ENCODE results near the gene DCAF5. TPM values are rescaled to one million over a fixed set of nuclear protein-coding genes. Genes with fewer than 3 reads are reported as not detected.

Gene DCAF5
- total and polyA plus RNA-seq, 4 experiments from 2014 or later = 54.4 to 75.7 (median 71.4) TPM

DNA sequence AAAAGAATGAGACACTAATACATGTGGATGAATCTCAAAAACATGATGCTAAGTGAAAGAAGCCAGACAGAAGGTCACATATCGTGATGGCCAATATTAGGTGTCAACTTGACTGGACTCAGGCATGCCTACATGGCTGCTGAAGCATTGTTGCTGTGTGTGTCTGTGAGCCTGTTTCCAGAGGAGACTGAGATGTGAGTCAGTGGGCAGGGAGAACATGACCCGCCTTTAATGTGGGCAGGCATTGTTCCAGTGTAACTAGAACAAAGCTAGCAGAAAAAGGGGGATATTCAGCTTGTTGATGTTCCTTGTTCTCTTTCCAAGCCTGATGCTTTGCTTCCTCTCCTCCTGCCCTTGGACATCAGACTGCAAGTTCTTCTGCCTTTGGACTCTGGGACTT lies 47.6 kb downstream of the DCAF5 start:
- intact Hi-C loops (cut with micrococcal nuclease) = loop anchor here (10.0 kb wide), 1 partner anchor 861 kb away; no protein-coding TSS in a partner anchor
- H3K4me3 ChIP-seq (ENCODE audit: low read length in 2 of 2) = no peak overlapping the region
- no peaks in the 10 kb centered on the region for H3K9me3 Mint-ChIP-seq
- POLR2A ChIA-PET (ENCODE audit: partially characterized antibody) = no interaction called here
- no peak overlapping the region for H3K27ac Mint-ChIP-seq
- no peaks in the 10 kb centered on the region for H3K4me1 ChIP-seq (ENCODE audit: insufficient read depth, low read length)
- CTCF ChIA-PET (ENCODE audit: partially characterized antibody) = interaction anchor here (1.3 to 1.8 kb wide), 2 partner anchors 8 to 15 kb away, joined by 3 to 5 read pairs; no protein-coding TSS in a partner anchor
- no peak overlapping the region for H3K4me3 Mint-ChIP-seq
- peaks cover 13 to 50% of the 10 kb centered on the region in 2 donors for H3K36me3 Mint-ChIP-seq
- no peak overlapping the region for H3K27ac ChIP-seq (ENCODE audit: low read depth, low read length)
- H3K27me3 ChIP-seq (ENCODE audit: insufficient read depth, low read length) = no peaks in the 10 kb centered on the region
- peaks cover 6 to 10% (median 8%) of the 10 kb centered on the region in 4 donors for H3K4me1 Mint-ChIP-seq
- H3K27me3 Mint-ChIP-seq = no peaks in the 10 kb centered on the region
- DNase-seq = no peak
- no peaks in the 10 kb centered on the region for H3K9me3 ChIP-seq (ENCODE audit: control insufficient read depth in 1 of 2, low read length in 2 of 2)
- H3K36me3 ChIP-seq (ENCODE audit: insufficient read depth, low read length) = peaks cover 10% of the 10 kb centered on the region

DNA sequence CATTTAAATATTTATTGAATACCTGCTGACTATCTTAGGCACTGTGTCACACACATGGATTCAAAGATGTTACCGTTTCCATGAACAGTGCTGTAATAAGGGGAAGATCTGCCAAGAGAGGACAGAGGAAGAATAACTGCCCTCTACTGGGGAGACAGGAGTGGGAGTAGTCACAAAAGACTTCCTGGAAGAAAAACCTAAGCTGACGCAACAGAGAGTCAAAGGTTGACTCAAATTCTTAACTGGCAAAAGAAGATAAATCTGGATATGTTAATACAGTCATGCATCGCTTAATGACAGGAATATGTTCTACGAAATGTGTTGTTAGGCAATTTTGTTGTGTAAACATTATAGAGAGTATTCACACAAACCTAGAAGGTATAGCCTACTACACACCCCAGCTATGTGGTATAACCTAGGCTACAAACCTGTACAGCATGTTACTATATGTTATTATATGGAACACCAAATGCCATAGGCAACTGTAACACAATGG lies 51.5 kb downstream of the DCAF5 start:
- CTCF ChIA-PET (ENCODE audit: partially characterized antibody) = interaction anchor here (0.6 kb wide), 1 partner anchor 187 kb away, joined by 3 read pairs; no protein-coding TSS in a partner anchor
- no peaks in the 10 kb centered on the region for H3K9me3 Mint-ChIP-seq

DNA sequence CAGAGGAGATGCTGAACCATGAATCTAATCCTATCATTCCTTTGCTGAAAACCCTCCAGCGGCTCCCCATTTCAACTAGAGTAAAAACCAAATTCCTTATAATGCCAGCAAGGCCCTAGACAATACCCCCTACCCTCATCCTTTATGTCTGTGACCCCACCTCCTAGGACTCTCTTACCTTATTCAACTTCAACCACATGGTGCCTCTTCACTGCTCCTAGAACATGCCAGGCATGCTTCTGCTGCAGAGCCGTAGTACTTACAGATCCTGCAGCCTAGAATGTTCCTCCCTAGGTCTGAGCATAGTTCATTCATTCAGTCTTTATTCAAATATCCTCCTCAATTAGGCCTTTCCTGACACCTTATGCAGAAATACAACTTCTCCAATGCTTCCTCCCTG lies 54.9 kb downstream of the DCAF5 start:
- no peaks in the 10 kb centered on the region for H3K27me3 Mint-ChIP-seq
- no peak overlapping the region for H3K27ac ChIP-seq (ENCODE audit: low read depth, low read length)
- H3K36me3 Mint-ChIP-seq = peaks cover 25 to 40% of the 10 kb centered on the region in 2 donors
- H3K4me3 Mint-ChIP-seq = no peak overlapping the region
- H3K9me3 Mint-ChIP-seq = no peaks in the 10 kb centered on the region
- POLR2A ChIA-PET (ENCODE audit: partially characterized antibody) = no interaction called here
- intact Hi-C loops (cut with micrococcal nuclease) = no loop called here
- H3K27ac Mint-ChIP-seq = peak overlapping the region in 1 of 7 donors; percentile 65
- H3K4me1 ChIP-seq (ENCODE audit: insufficient read depth, low read length) = no peaks in the 10 kb centered on the region
- H3K4me1 Mint-ChIP-seq = peaks cover 16 to 25% (median 21%) of the 10 kb centered on the region in 4 donors
- H3K27me3 ChIP-seq (ENCODE audit: insufficient read depth, low read length) = no peaks in the 10 kb centered on the region
- no peaks in the 10 kb centered on the region for H3K9me3 ChIP-seq (ENCODE audit: control insufficient read depth in 1 of 2, low read length in 2 of 2)
- DNase-seq = no peak
- no peak overlapping the region for H3K4me3 ChIP-seq (ENCODE audit: low read length in 2 of 2)
- peaks cover 3% of the 10 kb centered on the region for H3K36me3 ChIP-seq (ENCODE audit: insufficient read depth, low read length)
- CTCF ChIA-PET (ENCODE audit: partially characterized antibody) = interaction anchor here (1.1 kb wide), 1 partner anchor 10 kb away, joined by 3 read pairs; no protein-coding TSS in a partner anchor

More for the DNA sequence above, 51.5 kb downstream of the DCAF5 start:
- H3K4me1 ChIP-seq (ENCODE audit: insufficient read depth, low read length) = no peaks in the 10 kb centered on the region
- Mint-ChIP-seq H3K36me3 (peaks cover 21 to 40% of the 10 kb centered on the region in 2 donors), H3K4me1 (peaks cover 11 to 16% (median 12%) of the 10 kb centered on the region in 4 donors), H3K4me3 (no peak overlapping the region), H3K27ac (peak overlapping the region in 2 of 7 donors; percentile 6 to 57), H3K27me3 (no peaks in the 10 kb centered on the region)
- H3K27ac ChIP-seq (ENCODE audit: low read depth, low read length) = no peak overlapping the region
- intact Hi-C loops (cut with micrococcal nuclease) = loop anchor here (1.0 to 10.0 kb wide), 2 partner anchors 190 to 857 kb away; no protein-coding TSS in a partner anchor
- H3K9me3 ChIP-seq (ENCODE audit: control insufficient read depth in 1 of 2, low read length in 2 of 2) = no peaks in the 10 kb centered on the region
- peaks cover 5% of the 10 kb centered on the region for H3K36me3 ChIP-seq (ENCODE audit: insufficient read depth, low read length)
- peak in 2 of 5 donors; percentile 13 to 14 for DNase-seq
- no peaks in the 10 kb centered on the region for H3K27me3 ChIP-seq (ENCODE audit: insufficient read depth, low read length)
- H3K4me3 ChIP-seq (ENCODE audit: low read length in 2 of 2) = no peak overlapping the region
- POLR2A ChIA-PET (ENCODE audit: partially characterized antibody) = no interaction called here

DNA sequence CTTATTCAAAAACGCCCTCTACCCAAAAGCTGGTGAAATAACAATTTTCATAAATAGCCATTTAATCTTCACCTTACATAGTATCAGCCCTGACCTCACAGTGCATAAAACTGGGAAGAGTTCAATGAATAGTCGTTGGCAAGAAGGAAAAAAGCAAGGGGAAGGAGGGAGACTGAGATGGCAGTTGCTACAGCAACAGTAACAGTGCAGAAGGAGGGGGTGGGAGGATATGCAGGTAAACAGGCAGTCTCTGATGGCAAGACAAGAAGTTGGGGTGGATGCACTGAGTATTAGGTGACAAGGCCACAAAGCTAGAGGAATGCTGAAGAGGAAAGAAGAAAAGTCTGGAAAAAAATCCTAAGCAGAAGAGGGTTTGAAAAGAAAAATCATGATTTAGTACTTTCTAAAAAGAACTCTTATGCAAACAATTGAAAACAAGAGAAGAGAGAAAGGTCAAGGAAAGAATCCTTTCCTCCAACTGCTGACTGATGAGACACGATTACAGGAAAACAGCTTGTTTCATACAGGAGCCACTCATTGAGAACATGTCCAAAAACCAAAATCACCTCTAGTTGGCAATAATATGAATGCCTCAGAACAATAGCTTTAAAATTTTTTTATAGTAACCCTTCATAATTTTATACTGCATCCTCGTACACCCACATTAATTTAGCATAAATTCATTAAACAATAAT lies 56.0 kb downstream of the DCAF5 start:
- Mint-ChIP-seq H3K27me3 (no peaks in the 10 kb centered on the region), H3K27ac (peak overlapping the region in 3 of 7 donors; percentile 42 to 76 (median 54)), H3K4me1 (peaks cover 14 to 25% (median 20%) of the 10 kb centered on the region in 4 donors), H3K36me3 (peaks cover 27 to 36% of the 10 kb centered on the region in 2 donors), H3K9me3 (no peaks in the 10 kb centered on the region), H3K4me3 (no peak overlapping the region)
- Histone ChIP-seq H3K36me3 (ENCODE audit: insufficient read depth, low read length) (peaks cover under 1% of the 10 kb centered on the region), H3K4me3 (ENCODE audit: low read length in 2 of 2) (no peak overlapping the region), H3K4me1 (ENCODE audit: insufficient read depth, low read length) (no peaks in the 10 kb centered on the region), H3K9me3 (ENCODE audit: control insufficient read depth in 1 of 2, low read length in 2 of 2) (no peaks in the 10 kb centered on the region), H3K27me3 (ENCODE audit: insufficient read depth, low read length) (no peaks in the 10 kb centered on the region), H3K27ac (ENCODE audit: low read depth, low read length) (no peak overlapping the region)
- no peak for DNase-seq
- intact Hi-C loops (cut with micrococcal nuclease) = no loop called here
- ChIA-PET POLR2A (ENCODE audit: partially characterized antibody) (interaction anchor here (0.5 kb wide), 1 partner anchor 209 kb away, joined by 3 read pairs; no protein-coding TSS in a partner anchor), CTCF (ENCODE audit: partially characterized antibody) (interaction anchor here (1.0 to 1.5 kb wide), 4 partner anchors 9 to 184 kb away, joined by 3 to 5 read pairs (median 3); no protein-coding TSS in a partner anchor)

- H3K4me1 ChIP-seq (ENCODE audit: insufficient read depth, low read length) = no peaks in the 10 kb centered on the region
- no peak overlapping the region for H3K4me3 ChIP-seq (ENCODE audit: low read length in 2 of 2)
- no peaks in the 10 kb centered on the region for H3K9me3 Mint-ChIP-seq
- H3K27me3 Mint-ChIP-seq = no peaks in the 10 kb centered on the region
- no peaks in the 10 kb centered on the region for H3K27me3 ChIP-seq (ENCODE audit: insufficient read depth, low read length)
- ChIA-PET POLR2A (ENCODE audit: partially characterized antibody) (no interaction called here), CTCF (ENCODE audit: partially characterized antibody) (interaction anchor here (1.5 kb wide), 1 partner anchor 15 kb away, joined by 3 read pairs; no protein-coding TSS in a partner anchor)
- no peak for DNase-seq
- peaks cover 31 to 38% of the 10 kb centered on the region in 2 donors for H3K36me3 Mint-ChIP-seq
- H3K36me3 ChIP-seq (ENCODE audit: insufficient read depth, low read length) = peaks cover 8% of the 10 kb centered on the region
- intact Hi-C loops (cut with micrococcal nuclease) = no loop called here
- no peaks in the 10 kb centered on the region for H3K9me3 ChIP-seq (ENCODE audit: control insufficient read depth in 1 of 2, low read length in 2 of 2)
- no peak overlapping the region for H3K27ac ChIP-seq (ENCODE audit: low read depth, low read length)
- no peak overlapping the region for H3K4me3 Mint-ChIP-seq
- peak overlapping the region in 3 of 7 donors; percentile 28 to 58 (median 29) for H3K27ac Mint-ChIP-seq
- peaks cover 11 to 21% (median 15%) of the 10 kb centered on the region in 4 donors for H3K4me1 Mint-ChIP-seq
These were observed 56.7 kb downstream of the DCAF5 start for GRCh38 chr14:69096246-69096645.

- ChIA-PET CTCF (ENCODE audit: partially characterized antibody) (interaction anchor here (1.2 kb wide), 2 partner anchors 182 to 183 kb away, joined by 3 read pairs; no protein-coding TSS in a partner anchor), POLR2A (ENCODE audit: partially characterized antibody) (no interaction called here)
- Mint-ChIP-seq H3K27me3 (no peaks in the 10 kb centered on the region), H3K4me3 (no peak overlapping the region), H3K27ac (peak overlapping the region in 4 of 7 donors; percentile 42 to 83 (median 74)), H3K4me1 (peaks cover 10 to 18% (median 14%) of the 10 kb centered on the region in 4 donors), H3K36me3 (peaks cover 35 to 54% of the 10 kb centered on the region in 2 donors), H3K9me3 (no peaks in the 10 kb centered on the region)
- Histone ChIP-seq H3K27me3 (ENCODE audit: insufficient read depth, low read length) (no peaks in the 10 kb centered on the region), H3K27ac (ENCODE audit: low read depth, low read length) (no peak overlapping the region), H3K9me3 (ENCODE audit: control insufficient read depth in 1 of 2, low read length in 2 of 2) (no peaks in the 10 kb centered on the region), H3K4me1 (ENCODE audit: insufficient read depth, low read length) (no peaks in the 10 kb centered on the region), H3K4me3 (ENCODE audit: low read length in 2 of 2) (no peak overlapping the region), H3K36me3 (ENCODE audit: insufficient read depth, low read length) (peaks cover 23% of the 10 kb centered on the region)
- no peak for DNase-seq
- intact Hi-C loops (cut with micrococcal nuclease) = no loop called here
These were observed 58.4 kb downstream of the DCAF5 start for GRCh38 chr14:69094481-69094880.
